Cardiac septum (tissue), 1 donor: ENCODE data around the gene CDK16. TPM values are rescaled to one million over a fixed set of nuclear protein-coding genes. Genes with fewer than 3 reads are reported as not detected.
A peak's percentile ranks its signal among the peaks of the same experiment; 100 is the strongest.

Source experiments
- DNase-seq: peaks from one replicate; pipeline ENCODE4 v3.0.0-alpha.2; 2020; ENCODE audit warnings: low spot score
- intact Hi-C: fragments of 100-400 bp; cut with DNase I; formaldehyde crosslinking; loops from one replicate; pipeline ENCODE4 v1.14.0; 2022
- total RNA-seq: library from RNA; stranded (reverse); fragmentation: NEBNext Ultra II Directional; extraction: Animal tissue kit (Norgen Biotek cat#: 25700); gene quantifications from one replicate; pipeline ENCODE4 v1.2.1, GENCODE V29; 2021
- donor health status: DM: no; HTN: no; CAD: no.

CDK16 gene
- total RNA-seq, 1 donor from 2014 or later, result 177 TPM

DNA sequence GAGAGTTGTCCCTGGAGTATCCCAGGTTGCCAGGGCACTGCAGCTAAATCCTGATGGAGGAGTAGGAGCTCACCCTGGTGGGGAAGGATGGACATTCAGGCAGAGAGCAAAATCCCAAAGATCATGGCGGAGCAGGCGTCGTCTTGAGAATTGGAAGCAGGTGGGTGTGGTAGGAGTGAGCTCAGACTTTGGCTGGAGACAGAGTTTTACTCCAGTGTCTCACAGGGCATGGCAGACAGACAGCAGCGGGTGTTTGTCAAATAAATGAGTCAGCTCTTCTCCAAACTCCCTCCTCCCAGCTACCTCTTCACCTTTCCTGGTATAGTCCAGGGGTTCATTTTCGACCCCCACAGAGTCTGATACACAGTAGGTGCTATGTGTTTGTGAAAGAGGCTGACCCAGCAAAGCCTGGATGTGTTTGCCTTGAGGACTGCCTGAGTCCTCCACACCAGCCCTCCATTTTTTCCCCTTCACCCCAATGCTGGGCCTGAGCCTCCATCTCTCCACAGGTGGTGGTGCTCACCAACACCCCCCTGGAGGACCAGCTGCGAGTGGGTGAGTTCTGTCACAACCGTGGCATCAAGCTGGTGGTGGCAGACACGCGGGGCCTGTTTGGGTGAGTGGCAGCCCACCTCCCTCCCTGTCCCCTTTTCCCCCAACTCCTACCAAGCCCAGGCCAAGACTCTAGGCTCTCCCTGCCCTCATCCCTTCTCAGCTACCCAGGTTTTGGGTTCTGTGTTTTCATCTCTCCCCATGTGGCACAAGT is 17.9 kb upstream of the CDK16 start:
- DNase-seq, result no peak

DNA sequence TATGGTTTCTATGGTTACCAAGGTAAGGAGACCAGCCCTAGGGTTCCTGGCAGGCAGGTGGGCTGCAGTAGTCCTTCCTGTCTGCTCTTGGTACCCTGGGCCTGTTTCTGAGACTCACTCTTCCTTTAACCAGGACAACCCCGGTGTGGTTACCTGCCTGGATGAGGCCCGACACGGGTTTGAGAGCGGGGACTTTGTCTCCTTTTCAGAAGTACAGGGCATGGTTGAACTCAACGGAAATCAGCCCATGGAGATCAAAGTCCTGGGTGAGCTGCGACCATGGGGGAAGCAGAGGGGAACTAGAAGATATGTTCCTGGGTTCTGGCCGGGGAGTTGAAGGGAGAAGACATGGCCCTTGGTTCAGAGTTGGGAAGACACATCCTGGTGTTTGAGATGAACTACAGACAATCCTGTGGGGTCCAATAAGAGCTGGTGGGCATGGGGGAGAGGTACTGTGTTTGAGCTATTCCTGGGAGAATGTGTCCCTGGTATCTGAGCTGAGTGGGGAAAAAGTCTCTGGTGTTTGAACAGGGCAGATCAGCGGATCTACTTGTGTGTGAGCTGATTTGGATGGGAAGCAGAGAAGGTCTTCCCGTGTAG is 17.0 kb upstream of the CDK16 start:
- intact Hi-C loops, result loop anchor here (5.0 kb wide), 1 partner anchor 441 kb away; no protein-coding TSS in a partner anchor
- no peak for DNase-seq

More for the DNA sequence above, 17.9 kb upstream of the CDK16 start:
- intact Hi-C loops, result loop anchor here (5.0 kb wide), 1 partner anchor 442 kb away; no protein-coding TSS in a partner anchor

DNA sequence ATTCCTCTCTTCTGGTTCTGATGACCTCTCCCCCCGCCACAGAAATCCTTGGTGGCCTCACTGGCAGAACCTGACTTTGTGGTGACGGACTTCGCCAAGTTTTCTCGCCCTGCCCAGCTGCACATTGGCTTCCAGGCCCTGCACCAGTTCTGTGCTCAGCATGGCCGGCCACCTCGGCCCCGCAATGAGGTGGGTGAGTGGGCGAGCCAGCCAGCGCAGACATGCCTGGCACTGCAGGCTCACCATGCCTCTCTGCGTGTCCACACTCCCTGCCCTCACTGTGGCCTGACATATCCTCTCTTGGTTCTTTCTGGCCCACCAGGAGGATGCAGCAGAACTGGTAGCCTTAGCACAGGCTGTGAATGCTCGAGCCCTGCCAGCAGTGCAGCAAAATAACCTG is 16.2 kb upstream of the CDK16 start:
- intact Hi-C loops, result loop anchor here (5.0 kb wide), 1 partner anchor 440 kb away; no protein-coding TSS in a partner anchor

DNA sequence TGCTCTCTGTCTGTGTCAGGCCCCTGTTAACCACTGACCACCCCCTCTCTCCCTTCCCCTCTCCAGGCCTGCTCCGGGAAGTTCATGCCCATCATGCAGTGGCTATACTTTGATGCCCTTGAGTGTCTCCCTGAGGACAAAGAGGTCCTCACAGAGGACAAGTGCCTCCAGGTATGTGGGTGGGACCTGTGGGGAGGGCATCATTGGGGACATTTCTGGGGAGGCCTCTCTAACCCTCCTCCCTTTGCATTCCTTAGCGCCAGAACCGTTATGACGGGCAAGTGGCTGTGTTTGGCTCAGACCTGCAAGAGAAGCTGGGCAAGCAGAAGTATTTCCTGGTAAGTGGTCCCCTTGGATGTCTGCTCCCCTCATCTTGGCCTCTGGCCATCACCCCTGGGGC is 15.6 kb upstream of the CDK16 start:
- intact Hi-C loops, result loop anchor here (5.0 kb wide), 1 partner anchor 439 kb away; no protein-coding TSS in a partner anchor
- no peak for DNase-seq

More for the DNA sequence above, 16.2 kb upstream of the CDK16 start:
- no peak for DNase-seq

DNA sequence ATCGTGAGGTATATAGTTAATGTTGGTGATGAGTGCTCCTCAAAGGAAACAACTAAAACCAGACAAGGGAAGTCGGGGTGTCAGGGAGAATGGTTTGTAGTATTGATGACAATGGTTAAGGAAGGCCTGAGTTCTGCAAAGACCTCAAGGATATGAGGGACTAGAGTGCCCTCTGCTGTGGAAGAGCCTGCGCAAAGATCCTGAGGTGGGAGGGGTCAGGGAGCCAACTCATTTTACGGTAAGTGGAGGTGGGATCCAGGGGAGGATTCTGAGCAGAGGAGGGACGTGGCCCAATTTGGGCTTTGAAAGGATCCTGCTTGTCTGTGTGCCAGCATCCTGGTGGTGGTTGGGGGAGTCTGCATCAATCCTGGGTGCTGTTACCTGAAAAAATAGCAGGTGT is 13.5 kb upstream of the CDK16 start:
- intact Hi-C loops, result loop anchor here (5.0 kb wide), 1 partner anchor 437 kb away; no protein-coding TSS in a partner anchor
- no peak for DNase-seq

DNA sequence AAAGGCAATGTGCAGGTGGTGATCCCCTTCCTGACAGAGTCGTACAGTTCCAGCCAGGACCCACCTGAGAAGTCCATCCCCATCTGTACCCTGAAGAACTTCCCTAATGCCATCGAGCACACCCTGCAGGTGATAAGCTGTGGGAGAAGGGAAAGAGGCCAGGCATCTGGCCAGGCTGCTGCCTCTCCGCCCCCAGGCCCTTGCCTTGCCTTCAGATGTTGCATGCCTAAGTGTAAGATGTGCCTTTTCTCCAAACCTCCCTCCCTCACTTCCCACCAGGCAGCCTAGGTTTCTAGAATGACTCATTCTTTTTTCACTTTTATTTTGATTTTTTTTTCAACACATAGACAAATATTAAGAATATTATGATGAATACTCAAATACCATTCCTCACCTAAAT is 12.2 kb upstream of the CDK16 start:
- intact Hi-C loops, result no loop called here
- DNase-seq, result no peak

DNA sequence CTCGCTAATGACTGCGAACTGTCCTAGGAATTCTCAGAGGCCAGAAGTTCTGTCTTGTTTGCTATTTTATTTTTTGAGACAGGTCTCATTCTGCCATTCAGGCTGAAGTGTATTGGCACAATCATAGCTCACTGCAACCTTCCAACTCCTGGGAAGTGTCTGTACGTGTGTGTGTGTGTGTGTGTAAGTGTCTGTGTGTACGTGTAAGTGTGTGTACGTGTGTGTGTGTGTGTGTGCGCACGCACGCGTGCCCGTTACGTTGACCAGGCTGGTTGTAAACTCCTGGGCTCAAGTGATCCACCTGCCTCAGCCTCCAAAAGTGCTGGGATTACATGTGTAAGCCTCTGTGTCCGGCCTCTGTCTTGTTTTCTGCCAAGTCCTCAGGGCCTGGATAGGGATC is 10.4 kb upstream of the CDK16 start:
- no peak for DNase-seq
- intact Hi-C loops, result no loop called here

DNA sequence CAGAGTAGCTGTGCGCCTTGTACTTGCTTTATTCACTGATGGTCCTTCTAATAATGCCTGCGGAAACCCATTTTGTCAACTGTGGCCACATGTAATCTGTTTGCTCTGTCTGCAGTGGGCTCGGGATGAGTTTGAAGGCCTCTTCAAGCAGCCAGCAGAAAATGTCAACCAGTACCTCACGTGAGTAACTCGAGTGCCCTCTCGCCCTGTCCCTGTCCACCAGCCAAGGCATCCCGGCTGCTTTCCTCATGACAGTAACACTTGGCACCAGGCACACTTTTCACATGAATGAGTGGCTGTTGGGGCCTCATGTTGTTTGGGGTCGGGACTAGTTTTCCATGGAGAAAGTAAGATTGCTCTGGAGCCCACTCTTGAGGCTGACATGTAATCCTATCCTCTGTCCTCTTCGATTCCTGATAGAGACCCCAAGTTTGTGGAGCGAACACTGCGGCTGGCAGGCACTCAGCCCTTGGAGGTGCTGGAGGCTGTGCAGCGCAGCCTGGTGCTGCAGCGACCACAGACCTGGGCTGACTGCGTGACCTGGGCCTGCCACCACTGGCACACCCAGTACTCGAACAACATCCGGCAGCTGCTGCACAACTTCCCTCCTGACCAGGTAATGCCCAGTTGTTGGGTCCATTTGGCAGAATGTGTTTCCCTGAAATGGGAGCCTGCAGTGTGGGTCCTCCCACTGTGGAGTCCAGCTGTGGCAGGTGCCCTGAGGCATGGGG is 8.8 kb upstream of the CDK16 start:
- intact Hi-C loops, result loop anchor here (10.0 kb wide), 1 partner anchor 155 kb away; no protein-coding TSS in a partner anchor
- DNase-seq, result no peak

DNA sequence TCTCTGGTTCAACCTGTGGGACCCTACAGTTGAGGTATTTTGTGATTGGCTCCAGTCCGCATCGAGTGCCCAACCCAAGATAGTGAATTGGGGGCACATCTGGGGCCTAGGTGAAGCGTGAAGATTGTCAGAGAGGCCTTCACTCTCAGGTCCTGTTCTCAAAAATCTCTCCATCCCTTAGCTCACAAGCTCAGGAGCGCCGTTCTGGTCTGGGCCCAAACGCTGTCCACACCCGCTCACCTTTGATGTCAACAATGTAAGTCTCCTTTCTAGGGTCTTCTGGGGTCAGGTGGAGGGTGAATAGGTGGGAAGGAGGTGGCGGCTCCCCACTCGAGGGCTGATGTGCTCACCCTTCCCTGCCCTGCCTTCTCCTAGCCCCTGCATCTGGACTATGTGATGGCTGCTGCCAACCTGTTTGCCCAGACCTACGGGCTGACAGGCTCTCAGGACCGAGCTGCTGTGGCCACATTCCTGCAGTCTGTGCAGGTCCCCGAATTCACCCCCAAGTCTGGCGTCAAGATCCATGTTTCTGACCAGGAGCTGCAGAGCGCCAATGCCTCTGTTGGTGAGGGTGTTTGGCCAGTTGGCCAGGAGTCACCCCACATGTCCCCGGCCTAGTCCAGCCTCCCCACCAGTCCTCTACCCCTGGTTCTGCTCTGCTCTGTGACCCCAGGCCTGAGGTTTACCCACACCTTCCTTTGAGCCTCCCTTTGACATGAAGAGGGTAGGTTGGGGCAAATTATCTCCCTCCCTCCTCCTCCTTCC is 7.6 kb upstream of the CDK16 start:
- intact Hi-C loops, result loop anchor here (10.0 kb wide), 1 partner anchor 154 kb away; no protein-coding TSS in a partner anchor
- DNase-seq, result no peak

DNA sequence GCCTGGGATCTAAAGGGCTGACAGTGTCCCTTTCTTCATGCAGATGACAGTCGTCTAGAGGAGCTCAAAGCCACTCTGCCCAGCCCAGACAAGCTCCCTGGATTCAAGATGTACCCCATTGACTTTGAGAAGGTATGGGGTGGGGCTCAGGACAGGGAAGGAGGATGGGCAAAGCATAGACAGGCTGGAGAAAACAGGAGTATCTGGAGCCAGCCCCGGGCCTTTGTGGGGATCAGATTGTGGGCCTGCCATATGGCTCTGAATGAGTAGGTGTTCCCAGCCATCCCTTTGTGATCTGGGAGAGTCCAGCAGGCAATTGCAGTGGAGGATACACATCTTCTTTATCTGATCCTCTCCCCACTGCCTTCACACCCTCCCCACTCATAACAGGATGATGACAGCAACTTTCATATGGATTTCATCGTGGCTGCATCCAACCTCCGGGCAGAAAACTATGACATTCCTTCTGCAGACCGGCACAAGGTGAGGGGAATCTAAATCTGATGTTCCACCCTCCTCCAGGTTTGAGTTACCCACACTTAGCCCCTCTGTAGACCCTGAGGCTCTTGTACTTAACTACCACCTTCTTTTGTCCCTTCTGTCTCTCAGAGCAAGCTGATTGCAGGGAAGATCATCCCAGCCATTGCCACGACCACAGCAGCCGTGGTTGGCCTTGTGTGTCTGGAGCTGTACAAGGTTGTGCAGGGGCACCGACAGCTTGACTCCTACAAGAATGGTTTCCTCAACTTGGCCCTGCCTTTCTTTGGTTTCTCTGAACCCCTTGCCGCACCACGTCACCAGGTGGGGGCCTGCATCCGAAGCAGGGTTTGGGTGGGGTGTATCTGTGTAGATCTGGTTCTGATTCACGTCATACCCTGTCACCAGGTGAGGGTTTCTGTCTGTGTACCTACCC is 5.8 kb upstream of the CDK16 start:
- no peak for DNase-seq
- intact Hi-C loops, result loop anchor here (10.0 kb wide), 1 partner anchor 152 kb away; no protein-coding TSS in a partner anchor

DNA sequence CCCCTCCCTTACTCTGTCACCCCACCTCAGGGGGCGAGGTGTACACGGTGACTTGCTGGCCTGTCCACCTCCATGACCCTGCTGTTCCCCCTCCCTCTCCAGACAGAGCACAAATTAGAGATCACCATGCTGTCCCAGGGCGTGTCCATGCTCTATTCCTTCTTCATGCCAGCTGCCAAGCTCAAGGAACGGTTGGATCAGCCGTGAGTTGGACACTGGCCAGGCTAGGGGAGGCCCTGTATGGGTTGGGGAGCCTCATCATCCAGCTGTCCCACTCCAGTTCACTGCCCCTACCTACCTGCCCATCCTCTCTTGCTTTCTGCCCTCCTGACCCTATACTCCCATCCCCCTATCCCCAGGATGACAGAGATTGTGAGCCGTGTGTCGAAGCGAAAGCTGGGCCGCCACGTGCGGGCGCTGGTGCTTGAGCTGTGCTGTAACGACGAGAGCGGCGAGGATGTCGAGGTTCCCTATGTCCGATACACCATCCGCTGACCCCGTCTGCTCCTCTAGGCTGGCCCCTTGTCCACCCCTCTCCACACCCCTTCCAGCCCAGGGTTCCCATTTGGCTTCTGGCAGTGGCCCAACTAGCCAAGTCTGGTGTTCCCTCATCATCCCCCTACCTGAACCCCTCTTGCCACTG is 3.9 kb upstream of the CDK16 start:
- intact Hi-C loops, result loop anchor here (2.0 to 10.0 kb wide), 2 partner anchors 18 to 150 kb away; no protein-coding TSS in a partner anchor
- no peak for DNase-seq

DNA sequence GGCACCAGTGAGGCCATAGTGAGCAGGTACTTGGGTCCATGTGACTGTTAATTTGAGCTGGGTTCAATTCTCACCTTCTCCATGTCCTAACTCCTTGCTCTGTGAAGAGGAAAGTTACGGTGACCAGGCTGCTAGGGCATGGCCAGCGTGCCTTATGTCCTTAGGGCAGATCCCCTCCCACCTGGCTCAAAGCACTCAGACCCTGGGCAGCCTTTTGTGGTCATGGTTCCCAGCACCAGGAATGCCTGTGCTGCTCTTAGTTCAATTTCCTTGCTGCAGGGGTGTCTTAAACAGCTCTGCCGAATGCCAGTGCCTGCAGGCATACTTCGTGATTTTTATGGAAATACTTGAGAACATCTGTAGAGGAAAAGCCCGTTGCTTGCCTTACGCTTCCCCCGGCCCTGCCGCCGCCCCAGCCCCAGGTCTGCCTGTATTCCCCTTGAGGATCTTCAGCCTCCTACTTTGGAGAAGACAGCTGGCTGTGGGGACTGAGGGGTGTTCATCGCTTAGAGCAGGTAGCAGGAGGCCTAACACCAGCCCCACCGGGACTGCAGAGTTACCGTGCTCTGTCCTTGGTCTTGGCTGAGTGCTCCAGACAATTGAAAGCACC is 3.1 kb upstream of the CDK16 start:
- DNase-seq, result no peak
- intact Hi-C loops, result loop anchor here (2.0 to 10.0 kb wide), 2 partner anchors 19 to 149 kb away; no protein-coding TSS in a partner anchor

DNA sequence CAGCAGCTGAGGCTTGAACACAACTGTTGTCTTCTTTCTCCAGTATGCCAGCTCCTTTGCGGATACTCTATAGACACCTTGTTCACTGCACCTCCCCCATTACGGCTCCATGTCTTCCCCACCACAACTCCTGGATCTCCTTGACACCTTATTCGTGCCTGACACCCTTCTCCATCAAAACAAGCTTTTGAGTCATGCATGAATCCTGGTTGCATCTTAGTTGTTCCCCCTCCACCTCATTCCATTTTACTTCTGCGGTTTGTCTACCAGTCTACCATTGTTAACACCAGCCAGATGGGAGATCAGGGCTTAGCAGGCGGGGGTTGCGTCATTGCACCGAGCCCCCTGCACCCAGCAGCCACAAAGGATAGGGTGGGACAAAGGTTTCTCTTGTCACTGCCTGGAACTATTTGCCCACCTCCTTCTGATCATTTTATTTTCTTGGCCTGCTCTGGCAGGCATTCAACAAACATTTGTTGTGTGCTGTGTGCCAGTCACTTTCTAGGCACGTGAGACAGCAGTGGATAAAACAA is 2.0 kb upstream of the CDK16 start:
- DNase-seq, result no peak
- intact Hi-C loops, result loop anchor here (10.0 kb wide), 1 partner anchor 148 kb away; no protein-coding TSS in a partner anchor

DNA sequence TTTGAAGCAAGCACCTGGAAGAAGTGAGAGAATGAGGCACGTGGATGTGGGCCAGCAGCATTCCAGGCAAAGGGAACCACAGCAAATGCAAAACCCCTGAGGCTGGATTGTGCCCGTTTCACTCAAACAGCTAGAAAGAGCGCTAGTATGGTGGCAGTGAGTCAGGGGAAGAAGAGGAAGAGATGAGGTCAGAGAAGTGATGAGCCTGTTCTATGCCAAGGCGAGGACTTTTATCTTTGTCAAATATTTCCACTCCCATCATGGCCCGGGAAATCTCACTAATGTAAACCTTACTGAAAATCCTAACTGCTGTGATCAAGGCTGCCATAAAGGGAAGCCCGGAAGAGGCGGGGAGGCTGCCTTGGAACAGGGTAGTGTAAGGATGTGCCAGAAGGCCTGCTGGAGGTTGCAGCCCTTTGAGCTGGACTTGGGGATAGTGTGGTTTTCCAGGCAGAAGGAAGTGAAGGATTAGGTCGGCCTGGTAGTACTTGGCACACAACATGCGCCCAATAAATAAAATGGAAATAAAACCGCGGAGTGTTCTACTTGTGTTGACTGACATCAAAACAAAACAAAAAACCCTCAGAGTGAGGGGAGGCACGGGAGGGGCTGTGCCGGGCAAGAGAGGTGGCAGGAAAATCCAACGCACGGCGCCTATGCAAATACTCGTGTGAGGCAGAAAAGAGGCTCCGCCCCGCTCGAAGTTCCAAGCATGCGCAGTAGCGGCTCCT is 1.2 kb upstream of the CDK16 start:
- intact Hi-C loops, result loop anchor here (10.0 kb wide), 1 partner anchor 148 kb away; no protein-coding TSS in a partner anchor
- DNase-seq, result no peak

DNA sequence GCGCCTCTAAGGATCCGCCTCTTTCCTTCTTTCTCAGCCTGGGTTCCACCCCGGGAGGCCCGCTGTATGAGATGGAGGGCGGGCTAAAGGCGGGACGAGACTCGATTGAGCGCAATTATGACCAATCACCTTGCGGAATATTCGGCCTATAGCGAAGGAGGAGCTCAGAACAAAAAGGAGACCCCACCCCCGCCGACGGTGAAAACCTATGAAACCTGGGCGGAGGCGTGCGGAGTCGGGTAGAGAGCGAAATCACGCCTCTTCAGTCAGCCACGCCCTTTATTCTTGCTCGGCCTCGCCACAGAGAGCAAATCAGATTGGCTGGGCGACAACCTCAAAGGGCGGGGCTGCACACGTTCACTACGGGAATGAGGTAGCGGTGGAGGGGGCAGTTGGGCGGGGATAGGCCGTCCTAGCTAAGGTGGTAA is 615 bp upstream of the CDK16 start:
- intact Hi-C loops, result loop anchor here (10.0 kb wide), 1 partner anchor 147 kb away; no protein-coding TSS in a partner anchor

More for the DNA sequence above, 615 bp upstream of the CDK16 start:
- peak; percentile 99 for DNase-seq
